Neural cell (in vitro differentiated cells): ENCODE results near the gene TXK. TPM values are rescaled to one million over a fixed set of nuclear protein-coding genes. Genes with fewer than 3 reads are reported as not detected.

ENCODE experiments used
- H2AFZ ChIP-seq: fragments of 200-600, 300-800 bp; sonication (generic), shearing (Covaris generic); 2 replicates; pipeline ENCODE4 v1.6.0; 2014; ENCODE audit warnings: low read depth, mild to moderate bottlenecking, antibody characterized with exemption, low read length, moderate library complexity
- H3F3A ChIP-seq: fragments of 200-600 bp; shearing (Covaris generic); 2 replicates; pipeline ENCODE4 v1.6.1; 2016; ENCODE audit warnings: mild to moderate bottlenecking, moderate library complexity, mixed read lengths, antibody characterized with exemption, low read length; ENCODE audit not compliant: insufficient read depth, poor library complexity, severe bottlenecking
- H3K27ac ChIP-seq: fragments of 200-600, 300-800 bp; sonication (generic), shearing (Covaris generic); 2 replicates; pipeline ENCODE4 v1.5.1; 2014; ENCODE audit warnings: mild to moderate bottlenecking, low read length, moderate library complexity
- H3K27me3 ChIP-seq: fragments of 300-800, 200-600 bp; sonication (generic), shearing (Covaris generic); 2 replicates; pipeline ENCODE4 v1.6.0; 2014; ENCODE audit warnings: mild to moderate bottlenecking, low read depth, low read length, moderate library complexity; ENCODE audit not compliant: insufficient read depth
- H3K36me3 ChIP-seq: fragments of 300-800, 200-600 bp; sonication (generic), shearing (Covaris generic); 2 replicates; pipeline ENCODE4 v1.5.1; 2014; ENCODE audit warnings: mild to moderate bottlenecking, antibody characterized with exemption, low read length, moderate library complexity; ENCODE audit not compliant: insufficient read depth
- H3K4me2 ChIP-seq: fragments of 300-800, 200-600 bp; sonication (generic), shearing (Covaris generic); 2 replicates; pipeline ENCODE4 v1.6.0; 2014; ENCODE audit warnings: mild to moderate bottlenecking, low read length
- H3K4me3 ChIP-seq: fragments of 300-800, 200-600 bp; sonication (generic), shearing (Covaris generic); 2 replicates; pipeline ENCODE4 v1.5.1; 2014; ENCODE audit warnings: mild to moderate bottlenecking, low read length, moderate library complexity
- H3K79me2 ChIP-seq: fragments of 200-600 bp; shearing (Covaris generic); replicated peaks from 2 replicates; pipeline ENCODE4 v1.6.0; 2014; ENCODE audit warnings: mild to moderate bottlenecking, low read length, moderate library complexity; ENCODE audit not compliant: insufficient read depth
- H3K9ac ChIP-seq: fragments of 300-800, 200-600 bp; sonication (generic), shearing (Covaris generic); 2 replicates; pipeline ENCODE4 v1.6.1; 2016; ENCODE audit warnings: mild to moderate bottlenecking, low read length, mixed read lengths
- H3K9me2 ChIP-seq: fragments of 200-600 bp; shearing (Covaris generic); 2 replicates; pipeline ENCODE4 v1.6.1; 2016; ENCODE audit warnings: mild to moderate bottlenecking, low read length, mixed read lengths; ENCODE audit not compliant: insufficient read depth
- H3K9me3 ChIP-seq: fragments of 200-600, 300-800 bp; sonication (generic), shearing (Covaris generic); 2 replicates; pipeline ENCODE4 v1.6.1; 2016; ENCODE audit warnings: mild to moderate bottlenecking, mixed run types, low read length, moderate library complexity, mixed read lengths
- H4K20me1 ChIP-seq: fragments of 200-600 bp; shearing (Covaris generic); 2 replicates; pipeline ENCODE4 v1.6.1; 2016; ENCODE audit warnings: mild to moderate bottlenecking, mixed run types; ENCODE audit not compliant: insufficient read depth
- EP300 ChIP-seq: fragments of 450-650 bp; conservative IDR thresholded peaks from 2 replicates; pipeline ENCODE4 v1.6.1; 2014; ENCODE audit warnings: antibody characterized with exemption, mild to moderate bottlenecking, moderate library complexity; ENCODE audit not compliant: poor library complexity, severe bottlenecking
- EZH2 ChIP-seq: fragments of 200-600, 300-800 bp; shearing (Covaris generic), sonication (generic); IDR thresholded peaks from 2 replicates; pipeline ENCODE4 v1.6.1; 2014; ENCODE audit warnings: antibody characterized with exemption, low read length, borderline replicate concordance, mild to moderate bottlenecking; ENCODE audit not compliant: insufficient read depth, poor library complexity, severe bottlenecking
- MXI1 ChIP-seq: fragments of 450-650 bp; conservative IDR thresholded peaks from 2 replicates; pipeline ENCODE4 v1.6.1; 2014; ENCODE audit warnings: antibody characterized with exemption, mild to moderate bottlenecking; ENCODE audit not compliant: poor library complexity, severe bottlenecking
- POLR2AphosphoS5 ChIP-seq: IDR thresholded peaks from 2 replicates; pipeline ENCODE4 v1.6.1; 2012
- RAD21 ChIP-seq: fragments of 450-650 bp; conservative IDR thresholded peaks from 2 replicates; pipeline ENCODE4 v1.6.1; 2014; ENCODE audit warnings: antibody characterized with exemption, mild to moderate bottlenecking, moderate library complexity
- SMC3 ChIP-seq: fragments of 450-650 bp; conservative IDR thresholded peaks from 2 replicates; pipeline ENCODE4 v1.6.1; 2014; ENCODE audit warnings: antibody characterized with exemption, mild to moderate bottlenecking, moderate library complexity; ENCODE audit not compliant: poor library complexity
- TAF1 ChIP-seq: IDR thresholded peaks from 2 replicates; pipeline ENCODE4 v1.6.1; 2012; ENCODE audit warnings: low read depth
- polyA plus RNA-seq: library from polyadenylated mRNA; depleted of rRNA; stranded (reverse); fragments of >200 nt; gene quantifications from 2 replicates; pipeline ENCODE4 v1.2.3, GENCODE V29; 2014
- TF ChIP-seq, protein P1 (sequence below): IDR thresholded peaks from 2 replicates; pipeline ENCODE4 v1.6.1; 2012; ENCODE audit warnings: borderline replicate concordance
- TF ChIP-seq, protein P2 (sequence below): fragments of 450-650 bp; IDR thresholded peaks from 2 replicates; pipeline ENCODE4 v1.5.1; 2014; ENCODE audit warnings: antibody characterized with exemption, mild to moderate bottlenecking, moderate library complexity; ENCODE audit not compliant: poor library complexity, severe bottlenecking

Gene TXK
- polyA plus RNA-seq, 1 donor from 2014 or later, result not detected

DNA sequence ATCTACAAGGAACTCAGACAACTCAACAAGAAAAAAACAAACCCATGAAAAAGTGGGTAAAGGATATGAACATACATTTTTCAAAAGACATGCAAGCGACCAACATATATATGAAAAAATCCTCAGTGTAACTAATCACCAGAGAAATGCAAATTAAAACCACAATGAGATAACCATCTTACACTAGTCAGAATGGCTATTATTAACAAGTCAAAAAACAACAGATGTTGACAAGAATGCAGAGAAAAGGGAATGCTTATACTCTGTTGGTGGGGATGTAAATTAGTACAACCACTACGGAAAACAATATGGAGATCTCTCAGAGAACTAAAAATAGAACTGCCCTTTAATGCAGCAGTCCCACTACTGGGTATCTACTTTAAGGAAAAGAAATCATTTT is 105.4 kb downstream of the TXK start:
- Histone ChIP-seq H2AFZ (no peak overlapping the region), H3K79me2 (no peaks in the 10 kb centered on the region), H3K4me3 (no peak overlapping the region), H3K27me3 (no peaks in the 10 kb centered on the region), H3F3A (no peaks in the 10 kb centered on the region), H3K9ac (no peak overlapping the region), H3K4me2 (no peak overlapping the region), H3K9me3 (no peaks in the 10 kb centered on the region), H3K36me3 (no peaks in the 10 kb centered on the region), H3K27ac (no peak overlapping the region), H3K9me2 (no peaks in the 10 kb centered on the region), H4K20me1 (no peaks in the 10 kb centered on the region)
- TF ChIP-seq MXI1 (no peak), POLR2AphosphoS5 (no peak), RAD21 (no peak), EP300 (no peak), SMC3 (no peak), EZH2 (no peak), TAF1 (no peak)
- TF ChIP-seq, protein P1, sequence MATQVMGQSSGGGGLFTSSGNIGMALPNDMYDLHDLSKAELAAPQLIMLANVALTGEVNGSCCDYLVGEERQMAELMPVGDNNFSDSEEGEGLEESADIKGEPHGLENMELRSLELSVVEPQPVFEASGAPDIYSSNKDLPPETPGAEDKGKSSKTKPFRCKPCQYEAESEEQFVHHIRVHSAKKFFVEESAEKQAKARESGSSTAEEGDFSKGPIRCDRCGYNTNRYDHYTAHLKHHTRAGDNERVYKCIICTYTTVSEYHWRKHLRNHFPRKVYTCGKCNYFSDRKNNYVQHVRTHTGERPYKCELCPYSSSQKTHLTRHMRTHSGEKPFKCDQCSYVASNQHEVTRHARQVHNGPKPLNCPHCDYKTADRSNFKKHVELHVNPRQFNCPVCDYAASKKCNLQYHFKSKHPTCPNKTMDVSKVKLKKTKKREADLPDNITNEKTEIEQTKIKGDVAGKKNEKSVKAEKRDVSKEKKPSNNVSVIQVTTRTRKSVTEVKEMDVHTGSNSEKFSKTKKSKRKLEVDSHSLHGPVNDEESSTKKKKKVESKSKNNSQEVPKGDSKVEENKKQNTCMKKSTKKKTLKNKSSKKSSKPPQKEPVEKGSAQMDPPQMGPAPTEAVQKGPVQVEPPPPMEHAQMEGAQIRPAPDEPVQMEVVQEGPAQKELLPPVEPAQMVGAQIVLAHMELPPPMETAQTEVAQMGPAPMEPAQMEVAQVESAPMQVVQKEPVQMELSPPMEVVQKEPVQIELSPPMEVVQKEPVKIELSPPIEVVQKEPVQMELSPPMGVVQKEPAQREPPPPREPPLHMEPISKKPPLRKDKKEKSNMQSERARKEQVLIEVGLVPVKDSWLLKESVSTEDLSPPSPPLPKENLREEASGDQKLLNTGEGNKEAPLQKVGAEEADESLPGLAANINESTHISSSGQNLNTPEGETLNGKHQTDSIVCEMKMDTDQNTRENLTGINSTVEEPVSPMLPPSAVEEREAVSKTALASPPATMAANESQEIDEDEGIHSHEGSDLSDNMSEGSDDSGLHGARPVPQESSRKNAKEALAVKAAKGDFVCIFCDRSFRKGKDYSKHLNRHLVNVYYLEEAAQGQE, result no peak
- TF ChIP-seq, protein P2, sequence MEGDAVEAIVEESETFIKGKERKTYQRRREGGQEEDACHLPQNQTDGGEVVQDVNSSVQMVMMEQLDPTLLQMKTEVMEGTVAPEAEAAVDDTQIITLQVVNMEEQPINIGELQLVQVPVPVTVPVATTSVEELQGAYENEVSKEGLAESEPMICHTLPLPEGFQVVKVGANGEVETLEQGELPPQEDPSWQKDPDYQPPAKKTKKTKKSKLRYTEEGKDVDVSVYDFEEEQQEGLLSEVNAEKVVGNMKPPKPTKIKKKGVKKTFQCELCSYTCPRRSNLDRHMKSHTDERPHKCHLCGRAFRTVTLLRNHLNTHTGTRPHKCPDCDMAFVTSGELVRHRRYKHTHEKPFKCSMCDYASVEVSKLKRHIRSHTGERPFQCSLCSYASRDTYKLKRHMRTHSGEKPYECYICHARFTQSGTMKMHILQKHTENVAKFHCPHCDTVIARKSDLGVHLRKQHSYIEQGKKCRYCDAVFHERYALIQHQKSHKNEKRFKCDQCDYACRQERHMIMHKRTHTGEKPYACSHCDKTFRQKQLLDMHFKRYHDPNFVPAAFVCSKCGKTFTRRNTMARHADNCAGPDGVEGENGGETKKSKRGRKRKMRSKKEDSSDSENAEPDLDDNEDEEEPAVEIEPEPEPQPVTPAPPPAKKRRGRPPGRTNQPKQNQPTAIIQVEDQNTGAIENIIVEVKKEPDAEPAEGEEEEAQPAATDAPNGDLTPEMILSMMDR, result no peak

DNA sequence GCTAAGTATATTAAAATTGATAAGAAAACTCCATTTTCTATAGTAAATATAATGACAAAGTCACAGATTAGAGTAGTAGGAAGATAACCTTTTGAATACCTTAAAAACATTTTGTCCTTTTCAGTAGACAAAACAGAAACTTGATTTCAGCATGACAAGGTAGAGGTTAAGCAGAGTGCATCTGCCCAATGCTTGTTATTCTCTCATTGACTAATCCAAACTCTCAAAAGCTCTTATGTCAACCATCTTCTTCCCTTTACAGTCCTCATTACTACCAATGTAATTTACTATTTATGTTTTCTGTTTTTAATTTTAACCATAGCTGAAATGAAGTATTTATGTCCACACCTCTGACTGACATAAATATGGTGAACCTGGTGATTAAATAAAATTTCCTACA is 106.4 kb downstream of the TXK start:
- Histone ChIP-seq H3K4me2 (no peak overlapping the region), H3K9me3 (no peaks in the 10 kb centered on the region), H3F3A (no peaks in the 10 kb centered on the region), H3K9ac (no peak overlapping the region), H4K20me1 (no peaks in the 10 kb centered on the region), H3K79me2 (no peaks in the 10 kb centered on the region), H3K27me3 (no peaks in the 10 kb centered on the region), H3K9me2 (no peaks in the 10 kb centered on the region), H2AFZ (no peak overlapping the region), H3K4me3 (no peak overlapping the region), H3K27ac (no peak overlapping the region), H3K36me3 (no peaks in the 10 kb centered on the region)
- TF ChIP-seq, protein P1, result no peak
- no peak for TF ChIP-seq RAD21
- TF ChIP-seq SMC3, result no peak
- TF ChIP-seq EZH2, result no peak
- no peak for TF ChIP-seq MXI1
- TF ChIP-seq EP300, result no peak
